B cell (primary cell): ENCODE results near the gene RHOT1.

Source experiments
- CTCF ChIP-seq: fragments of 200-600 bp; IDR thresholded peaks from one replicate; pipeline ENCODE4 v1.8.0; 2022; ENCODE audit warnings: antibody characterized with exemption, mild to moderate bottlenecking
- EZH2 ChIP-seq: IDR thresholded peaks from 2 replicates; pipeline ENCODE4 v1.6.1; 2012; ENCODE audit warnings: borderline replicate concordance, low read depth, mild to moderate bottlenecking, moderate library complexity, low read length; ENCODE audit not compliant: insufficient read depth, poor library complexity, severe bottlenecking

- TF ChIP-seq CTCF, result no peak
- TF ChIP-seq EZH2, result no peak
Measured at GRCh38 chr17:32209608-32210007, 67.3 kb downstream of the RHOT1 start.
